ENCODE results near the gene GDPD3.

Gene GDPD3

GRCh38 chr16:30094541-30095165 lies 18.7 kb downstream of the GDPD3 start:
- no peak for DNase-seq

GRCh38 chr16:30092373-30093010 lies 20.8 kb downstream of the GDPD3 start:
- DNase-seq = peak; percentile 72

- peak; percentile 91 for DNase-seq
Measured at GRCh38 chr16:30091474-30092372, 21.6 kb downstream of the GDPD3 start, which contains the start of gene TBX6. TSS of gene TBX6 (minus strand) at chr16:30091924. CDS start at chr16:30091193, 731 bp downstream.

- no peak for DNase-seq
Measured at GRCh38 chr16:30090610-30091331, 22.6 kb downstream of the GDPD3 start.

DNA sequence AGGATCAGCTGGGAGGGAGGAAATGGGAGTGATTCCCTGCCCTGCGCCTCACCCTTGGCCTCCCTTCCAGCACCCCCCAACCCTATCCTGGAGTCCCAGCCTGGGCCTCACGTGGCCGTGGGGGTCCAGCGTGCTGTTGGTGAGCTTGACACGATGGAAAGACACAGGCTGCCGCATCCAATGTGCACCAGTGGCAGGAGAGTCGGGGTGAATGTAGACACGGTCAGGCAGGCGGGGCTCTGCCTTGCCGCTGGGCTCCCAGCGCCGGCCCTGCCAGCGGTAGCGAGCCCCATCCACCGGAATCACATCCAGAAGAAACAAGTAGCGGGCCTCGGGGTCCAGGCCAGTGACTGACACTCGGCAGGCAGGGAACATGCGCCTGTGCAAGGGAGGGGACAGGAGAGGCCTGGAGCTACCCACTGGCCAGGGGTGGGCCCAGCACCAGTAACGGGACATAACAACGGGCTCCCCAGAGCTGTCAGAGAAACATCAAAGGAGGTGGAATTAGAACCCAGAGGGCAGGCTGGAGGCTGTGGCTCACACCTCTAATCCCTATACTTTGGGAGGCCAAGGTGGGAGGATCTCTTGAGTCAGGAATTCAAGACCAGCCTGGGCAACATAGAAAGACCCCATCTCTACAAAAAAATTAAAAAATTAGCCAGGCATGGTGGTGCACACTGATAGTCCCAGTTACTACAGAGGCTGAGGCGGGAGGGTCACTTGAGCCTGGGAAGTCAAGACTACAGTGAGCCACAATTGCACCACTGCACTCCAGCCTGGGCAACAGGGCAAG lies 24.3 kb downstream of the GDPD3 start:
- no peak for DNase-seq

DNA sequence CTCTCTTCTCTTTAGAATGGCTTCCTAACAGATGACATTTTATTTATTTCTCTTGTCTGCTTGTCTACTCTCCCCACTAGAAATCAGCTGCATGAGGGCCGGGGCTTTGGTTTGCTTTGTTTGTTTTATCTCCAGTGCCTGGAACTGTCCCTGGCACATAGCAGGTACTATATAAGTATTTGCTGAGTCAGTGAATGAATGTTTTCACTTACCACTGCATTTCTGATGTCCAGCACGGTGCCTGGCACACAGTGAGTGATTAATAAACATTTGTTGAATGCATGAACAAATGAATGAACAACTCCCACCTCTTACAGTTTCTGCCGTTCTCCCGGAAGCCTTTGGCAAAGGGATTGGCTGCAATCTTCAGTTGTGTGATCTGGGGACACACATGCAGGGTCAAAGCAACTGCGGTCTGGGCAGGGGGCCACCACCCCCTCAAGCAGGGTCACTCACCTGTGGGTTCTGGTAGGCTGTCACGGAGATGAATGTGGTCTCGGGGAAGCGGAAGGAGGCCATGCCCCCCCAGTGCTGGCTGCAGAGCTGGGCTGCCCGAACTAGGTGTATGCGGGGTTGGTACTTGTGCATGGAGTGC lies 25.0 kb downstream of the GDPD3 start:
- no peak for DNase-seq

DNA sequence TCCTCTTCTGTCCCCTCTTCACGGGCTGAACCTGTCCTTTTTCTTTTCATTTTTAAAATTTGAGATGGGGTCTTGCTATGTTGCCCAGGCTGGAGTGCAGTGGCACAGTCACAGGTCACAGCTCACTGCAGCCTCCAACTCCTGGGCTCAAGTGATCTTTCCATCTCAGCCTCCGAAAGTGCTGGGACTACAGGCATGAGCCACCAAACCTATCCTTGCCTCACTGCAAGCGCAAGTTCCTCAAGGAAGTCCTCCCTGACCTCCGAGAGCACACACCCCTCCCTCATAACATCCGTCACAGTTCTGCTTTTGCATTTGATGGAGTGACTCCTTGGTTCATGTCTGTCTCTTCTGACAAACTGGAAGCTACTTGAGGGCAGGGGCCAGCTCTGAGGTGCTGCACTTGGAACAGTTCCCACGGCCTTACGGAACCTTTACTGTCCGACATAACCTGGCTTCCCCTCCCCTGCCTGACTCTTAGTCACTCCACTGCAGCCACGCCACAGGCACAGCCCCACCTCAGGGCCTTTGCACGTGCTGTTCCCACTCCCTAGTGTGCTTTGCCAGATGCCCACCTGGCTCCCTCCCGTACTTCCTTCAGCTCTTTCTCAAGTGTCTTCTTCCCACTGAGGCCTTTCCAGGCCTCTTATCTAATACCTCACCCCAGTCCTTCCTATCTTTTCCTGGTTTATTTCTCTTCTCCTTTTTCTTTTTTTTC lies 26.0 kb downstream of the GDPD3 start:
- DNase-seq = no peak

DNA sequence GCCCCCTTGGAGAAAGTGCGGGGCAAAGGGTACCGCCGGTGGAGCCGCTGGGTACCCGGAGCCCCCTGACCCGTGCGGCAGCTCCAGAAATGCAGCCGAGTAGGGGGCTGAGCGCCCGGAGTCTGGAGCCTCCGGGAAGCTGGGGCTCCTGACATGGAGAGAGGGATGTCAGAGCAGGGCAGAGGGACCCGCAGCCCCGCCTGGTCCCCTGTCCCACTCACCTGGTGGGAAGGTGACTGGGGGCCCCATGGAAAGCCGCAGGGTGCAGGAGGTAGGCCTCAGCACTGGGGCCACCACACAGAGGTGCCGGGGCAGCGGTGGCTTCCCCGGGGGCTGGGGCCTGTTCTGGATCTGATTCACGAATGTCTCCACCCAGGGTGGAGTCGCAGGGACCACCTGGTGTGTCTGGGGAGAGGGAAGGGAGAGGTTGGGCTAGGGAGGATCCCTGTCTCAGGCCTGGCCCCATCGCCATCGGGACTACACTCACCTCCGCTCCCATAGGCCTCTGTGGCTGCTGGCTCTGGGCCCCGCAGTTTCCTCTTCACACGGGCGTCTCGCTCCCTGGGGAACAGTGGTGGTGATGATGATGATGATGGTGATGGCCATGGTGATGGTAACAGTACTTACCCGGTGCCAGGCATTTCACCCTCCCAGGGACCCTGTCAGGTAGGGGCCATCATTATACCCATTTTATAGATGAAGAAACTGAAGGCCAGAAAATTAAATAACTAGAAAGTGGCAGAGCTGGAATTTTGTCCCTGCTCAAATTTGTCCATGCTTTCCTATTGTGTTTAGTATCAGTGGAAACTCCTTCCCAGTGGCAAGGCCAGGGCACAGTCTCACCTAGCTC lies 26.8 kb downstream of the GDPD3 start:
- no peak for DNase-seq

DNA sequence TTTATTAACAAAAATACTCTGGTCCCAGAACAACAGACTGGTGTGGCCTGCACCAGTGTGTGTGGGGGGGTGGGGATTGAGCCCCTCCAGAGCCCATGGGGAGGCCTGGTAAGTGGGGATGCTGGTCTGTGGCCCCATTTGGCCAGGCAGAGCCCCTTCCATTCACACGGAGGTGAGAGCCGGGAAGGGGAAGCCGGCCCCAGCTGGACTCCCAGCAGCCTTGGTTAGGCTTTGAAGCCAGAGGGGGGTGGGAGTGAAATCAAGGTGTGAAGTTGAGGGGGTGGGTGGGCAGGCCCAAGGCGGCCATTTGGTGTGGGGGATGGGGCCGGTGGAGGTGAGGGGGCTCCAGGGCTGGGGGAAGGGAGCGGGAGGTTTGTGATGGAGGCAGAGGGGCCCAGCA lies 27.5 kb downstream of the GDPD3 start:
- DNase-seq = no peak

GRCh38 chr16:30085247-30085646 lies 28.1 kb downstream of the GDPD3 start:
- no peak for DNase-seq

DNA sequence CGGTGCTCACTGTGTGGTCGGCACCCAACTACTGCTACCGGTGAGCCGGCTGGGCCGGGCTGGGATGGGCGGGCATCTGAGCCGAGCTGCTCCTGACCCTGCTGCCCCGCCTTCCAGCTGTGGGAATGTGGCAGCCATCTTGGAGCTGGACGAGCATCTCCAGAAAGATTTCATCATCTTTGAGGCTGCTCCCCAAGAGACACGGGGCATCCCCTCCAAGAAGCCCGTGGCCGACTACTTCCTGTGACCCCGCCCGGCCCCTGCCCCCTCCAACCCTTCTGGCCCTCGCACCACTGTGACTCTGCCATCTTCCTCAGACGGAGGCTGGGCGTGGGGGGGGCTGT lies 28.5 kb downstream of the GDPD3 start:
- no peak for DNase-seq

DNA sequence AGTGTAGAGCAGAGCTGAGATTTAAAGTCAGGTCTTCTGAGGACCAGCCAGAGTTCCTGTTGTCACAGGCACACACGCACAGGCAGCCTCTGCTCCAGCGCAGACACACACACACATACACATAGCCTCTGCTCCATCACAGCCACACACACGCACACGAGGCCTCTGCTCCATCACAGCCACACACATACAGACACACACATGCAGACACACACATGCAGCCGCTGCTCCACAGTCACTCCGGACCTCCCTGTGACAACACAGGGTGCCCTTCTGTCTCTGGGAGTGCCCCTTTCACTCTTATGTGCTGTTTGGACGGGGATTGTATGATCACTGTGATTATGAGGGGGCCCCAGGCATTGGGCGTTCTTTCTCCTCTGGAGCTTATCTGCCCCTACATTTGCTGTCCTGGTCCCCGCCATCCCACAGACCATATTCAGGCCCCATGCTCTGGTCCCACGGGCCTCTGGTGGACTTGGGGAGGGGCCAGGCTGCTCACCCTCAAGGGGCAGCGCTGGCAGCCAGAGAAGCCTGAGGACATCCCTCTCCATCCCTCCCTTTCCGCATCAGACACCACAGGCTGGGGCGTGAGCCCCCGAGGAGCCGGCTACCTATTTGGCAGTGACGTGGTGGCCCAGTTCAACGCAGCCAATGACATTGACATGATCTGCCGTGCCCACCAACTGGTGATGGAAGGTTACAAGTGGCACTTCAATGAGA lies 29.1 kb downstream of the GDPD3 start:
- no peak for DNase-seq

DNA sequence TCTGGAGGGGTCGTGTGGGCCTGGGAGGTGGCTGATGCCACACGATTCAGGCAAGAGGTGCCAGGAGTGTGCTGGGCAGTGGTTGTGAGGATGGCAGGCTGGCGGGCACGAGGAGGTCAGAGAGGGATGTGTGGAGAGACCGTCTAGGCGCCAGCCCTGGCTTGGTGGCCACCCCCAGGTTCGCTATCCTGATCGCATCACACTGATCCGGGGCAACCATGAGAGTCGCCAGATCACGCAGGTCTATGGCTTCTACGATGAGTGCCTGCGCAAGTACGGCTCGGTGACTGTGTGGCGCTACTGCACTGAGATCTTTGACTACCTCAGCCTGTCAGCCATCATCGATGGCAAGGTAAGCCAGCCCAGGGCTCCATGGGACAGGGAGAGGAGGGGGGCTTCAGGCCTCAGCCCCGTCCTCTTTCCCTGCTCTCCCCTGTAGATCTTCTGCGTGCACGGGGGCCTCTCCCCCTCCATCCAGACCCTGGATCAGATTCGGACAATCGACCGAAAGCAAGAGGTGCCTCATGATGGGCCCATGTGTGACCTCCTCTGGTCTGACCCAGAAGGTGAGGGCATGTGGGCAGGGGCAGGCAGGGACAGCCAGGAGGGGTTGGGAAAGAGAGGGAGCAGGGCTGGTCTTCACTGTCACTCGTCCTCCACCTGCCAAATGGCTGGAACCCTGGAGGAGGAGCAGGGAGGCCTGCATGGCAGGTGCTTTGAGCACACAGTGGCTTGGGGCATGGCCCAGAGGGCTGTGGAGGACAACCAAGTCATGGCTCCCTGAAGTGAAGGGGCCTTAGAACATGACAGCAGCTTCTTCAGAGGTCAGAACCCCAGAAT lies 29.9 kb downstream of the GDPD3 start:
- DNase-seq = no peak

DNA sequence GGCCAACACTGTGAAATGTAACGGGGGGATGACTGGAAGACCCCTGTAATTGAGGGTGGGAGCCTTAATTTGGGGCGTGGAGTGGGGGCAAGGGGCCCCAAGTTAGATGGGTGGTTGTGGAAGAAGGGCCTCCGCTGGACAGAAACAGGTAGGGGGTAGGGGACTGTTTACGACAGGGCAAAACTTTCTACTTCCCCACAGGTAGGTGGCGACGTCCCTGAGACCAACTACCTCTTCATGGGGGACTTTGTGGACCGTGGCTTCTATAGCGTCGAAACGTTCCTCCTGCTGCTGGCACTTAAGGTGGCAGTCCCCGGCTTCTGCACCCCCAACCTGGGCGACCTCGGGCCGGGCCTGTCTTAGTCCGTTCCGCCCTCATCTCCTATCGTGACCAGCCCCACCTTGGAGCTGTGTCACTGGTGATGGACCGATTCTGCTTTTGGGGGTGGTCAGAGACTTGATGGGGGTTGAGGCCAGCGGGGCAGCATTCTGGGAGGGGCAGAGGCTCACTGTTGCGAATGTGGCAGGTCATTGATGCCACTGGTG lies 30.7 kb downstream of the GDPD3 start:
- no peak for DNase-seq

DNA sequence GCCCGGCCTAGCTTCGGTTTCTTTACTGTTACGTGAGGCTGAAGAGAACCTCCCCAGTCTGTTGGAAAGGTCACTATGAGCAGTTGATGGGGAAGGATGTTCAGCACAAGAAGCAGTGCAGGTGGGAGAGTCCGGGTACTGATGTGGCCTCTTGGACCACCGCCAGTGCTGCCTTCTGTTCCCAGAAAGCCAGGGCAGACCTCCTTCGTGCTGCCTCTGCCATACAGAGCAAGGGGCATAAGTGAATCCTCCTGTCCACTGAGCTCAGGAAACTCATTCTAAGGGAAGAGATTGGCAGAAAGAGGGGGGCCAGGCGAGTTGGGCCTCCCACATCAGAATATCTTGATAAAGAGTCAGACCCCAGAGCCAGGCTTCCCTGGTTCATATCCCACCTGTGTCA lies 33.9 kb downstream of the GDPD3 start:
- no peak for DNase-seq

DNA sequence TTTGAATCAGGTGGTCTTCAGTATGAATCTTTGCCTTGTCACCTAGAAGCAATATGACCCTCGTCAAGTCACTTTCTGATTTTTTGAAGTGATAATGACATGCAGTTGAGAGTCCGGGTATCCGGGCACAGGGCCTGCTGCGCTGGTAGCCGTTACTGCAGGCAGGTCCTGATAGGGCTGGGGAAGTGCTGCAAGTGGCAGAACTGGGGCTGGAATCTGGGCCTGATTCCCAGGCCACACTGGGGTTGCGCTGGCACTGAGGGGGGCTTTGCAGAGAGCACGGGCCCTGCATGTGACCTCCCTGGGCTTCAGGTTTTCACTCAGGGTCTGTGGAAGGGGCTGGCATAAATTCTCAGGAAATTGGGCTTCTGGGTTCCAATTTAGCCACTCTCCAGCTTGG lies 34.6 kb downstream of the GDPD3 start:
- DNase-seq = no peak

GRCh38 chr16:30077656-30078055 lies 35.7 kb downstream of the GDPD3 start:
- no peak for DNase-seq

DNA sequence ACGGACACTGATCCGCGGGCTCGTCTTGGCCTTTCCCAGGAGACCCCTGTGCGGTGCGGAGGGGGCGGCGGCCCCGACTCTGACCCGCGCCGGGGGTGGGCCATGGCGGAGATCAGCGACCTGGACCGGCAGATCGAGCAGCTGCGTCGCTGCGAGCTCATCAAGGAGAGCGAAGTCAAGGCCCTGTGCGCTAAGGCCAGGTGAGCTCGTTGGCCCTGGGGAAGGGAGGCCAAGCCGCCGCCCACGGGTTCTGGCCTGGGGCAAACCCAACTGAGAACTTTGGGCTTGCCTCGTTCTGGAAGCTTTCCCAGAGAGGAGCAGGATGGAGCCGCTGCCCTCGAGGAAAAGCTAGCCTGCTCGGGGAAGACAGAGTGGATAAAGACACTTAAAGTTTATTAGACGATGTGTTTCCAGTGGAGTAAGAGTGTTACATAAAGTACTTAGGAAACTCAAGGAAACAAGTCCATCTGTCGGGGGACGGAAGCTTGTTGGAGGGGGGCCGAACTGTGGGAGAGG lies 37.0 kb downstream of the GDPD3 start:
- no peak for DNase-seq

Measured in CD4-positive, alpha-beta T cell treated with Interleukin-4 for 4 hours (primary cell).